NOMO-1 treated with DMSO at 0.1 percent for 48 hours (cell line): ENCODE measurements around the gene PAK3.

Experiments used
- DNase-seq: peaks from one replicate; lab custom pipeline; 2025; ENCODE audit not compliant: unreplicated experiment; lab: John Stamatoyannopoulos, UW

Gene PAK3

DNA sequence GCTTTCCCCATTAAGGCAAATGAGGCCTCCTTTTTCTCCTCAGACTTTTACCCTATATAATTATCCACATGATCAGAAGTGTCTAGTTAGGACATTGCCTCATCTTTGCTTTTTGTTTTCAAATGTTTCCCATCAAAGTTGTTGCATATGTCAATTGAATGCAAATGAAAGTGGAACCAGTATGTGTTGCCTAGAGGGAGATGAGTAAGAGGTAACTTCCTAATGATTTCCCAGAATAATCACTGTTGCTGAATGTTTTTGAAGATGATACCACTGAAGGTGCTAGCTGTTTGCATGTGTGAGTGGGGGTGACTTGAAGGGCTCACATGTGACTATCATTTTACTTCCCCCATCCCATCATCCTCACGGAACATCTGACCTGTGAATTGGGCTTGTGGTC, 33.9 kb downstream of the PAK3 start:
- DNase-seq: no peak

DNA sequence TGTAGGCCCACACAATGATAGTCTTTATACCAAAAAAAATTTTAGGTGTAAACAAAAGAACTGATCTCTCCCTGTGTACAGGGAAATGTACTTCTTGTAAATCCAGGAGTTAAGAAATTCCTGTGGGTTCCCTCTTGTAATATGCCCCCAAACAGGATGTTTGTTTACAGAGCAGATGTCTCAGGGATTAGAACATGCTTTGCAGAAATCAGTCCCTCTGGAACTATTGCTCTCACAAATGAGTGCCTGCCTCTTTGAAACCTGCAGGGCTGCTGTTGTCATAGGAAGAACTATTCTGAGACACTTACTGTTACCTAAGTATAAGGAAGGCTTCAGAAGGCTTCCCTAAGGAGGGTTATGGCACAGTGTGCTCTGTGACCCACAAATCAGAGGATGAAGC, 35.6 kb downstream of the PAK3 start:
- no peak for DNase-seq

DNA sequence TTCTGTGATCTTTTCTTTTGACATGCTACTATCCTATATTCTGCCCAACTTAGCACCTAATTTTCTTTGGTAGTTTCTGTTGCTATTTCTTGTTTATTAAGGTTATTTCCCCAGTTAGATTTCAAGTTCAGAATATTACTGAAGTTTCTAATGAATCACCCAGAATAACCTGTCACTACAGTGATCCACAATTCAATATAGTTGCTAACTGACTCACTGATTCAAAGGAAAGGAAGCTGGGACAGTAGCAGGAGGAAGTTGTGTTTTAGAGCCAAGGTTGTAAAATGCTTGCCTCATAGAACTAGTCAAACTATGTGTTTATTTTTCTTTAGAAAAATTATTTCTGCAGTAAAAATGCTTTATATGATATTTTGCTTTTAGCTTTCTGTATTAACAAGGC, 37.4 kb downstream of the PAK3 start:
- peak; percentile 6 for DNase-seq

DNA sequence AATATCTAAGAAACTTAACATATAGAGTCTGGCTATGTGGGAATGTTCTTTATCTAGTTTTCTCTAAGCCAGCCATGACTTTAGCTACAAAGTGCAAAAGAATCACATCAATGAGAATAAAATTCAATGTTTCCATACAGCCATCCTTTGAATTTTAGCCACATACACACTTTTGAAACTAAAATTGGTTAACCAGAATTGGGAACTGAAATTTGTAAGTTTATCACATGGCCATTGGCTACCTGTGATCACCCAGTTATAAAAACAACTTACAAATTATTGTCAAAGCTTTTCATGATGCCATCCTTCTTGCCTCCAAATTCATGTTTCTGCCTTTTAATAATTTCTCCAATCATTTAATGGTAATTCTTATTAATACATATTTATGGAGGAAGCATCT, 49.9 kb downstream of the PAK3 start:
- no peak for DNase-seq

GRCh38 chrX:111151764-111152163, 55.8 kb downstream of the PAK3 start:
- no peak for DNase-seq

- DNase-seq: no peak
These were observed 63.2 kb downstream of the PAK3 start for GRCh38 chrX:111159232-111159631.

GRCh38 chrX:111164728-111165127, 68.7 kb downstream of the PAK3 start:
- DNase-seq: peak; percentile 7

- no peak for DNase-seq
These were observed 69.9 kb downstream of the PAK3 start for GRCh38 chrX:111165902-111166301.

DNA sequence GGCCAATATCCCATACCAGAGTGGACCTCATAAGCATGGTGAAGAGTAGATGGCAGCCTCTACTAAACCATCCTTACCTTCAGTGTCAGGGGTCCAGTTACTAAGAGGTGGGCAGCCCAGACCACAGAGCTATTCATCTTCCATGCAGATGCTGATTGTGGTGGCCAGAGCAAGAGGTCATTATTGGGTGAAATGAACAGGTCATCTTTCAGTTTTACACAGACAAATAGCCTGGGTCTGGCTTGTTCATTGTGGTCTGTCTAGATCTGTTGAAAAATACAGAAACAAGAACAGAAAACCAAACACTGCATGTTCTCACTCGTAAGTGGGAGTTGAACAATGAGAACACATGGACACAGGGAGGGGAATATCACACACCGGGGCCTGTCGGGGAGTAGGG, 71.3 kb downstream of the PAK3 start:
- DNase-seq: no peak

DNA sequence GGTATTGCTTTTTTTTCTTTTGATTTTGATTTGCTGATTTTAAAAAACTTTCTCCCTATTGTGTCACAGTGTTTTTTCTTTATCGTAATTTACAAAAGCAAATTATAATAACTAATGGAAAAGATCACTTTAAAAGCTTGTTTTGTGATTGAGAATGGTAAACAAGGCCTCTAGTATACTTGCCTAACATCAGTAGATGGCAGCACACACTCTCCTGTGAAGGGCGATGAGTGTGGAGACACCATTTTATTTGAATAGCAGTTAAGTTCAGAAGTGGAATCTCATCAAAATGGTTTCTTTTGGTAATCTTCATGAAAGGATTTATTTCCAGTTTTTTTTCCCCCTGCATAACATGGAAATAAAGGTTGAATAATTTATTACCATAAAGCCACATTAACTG, 72.3 kb downstream of the PAK3 start:
- DNase-seq: peak; percentile 21

GRCh38 chrX:111169141-111169540, 73.2 kb downstream of the PAK3 start:
- no peak for DNase-seq

GRCh38 chrX:111170017-111170416, 74.0 kb downstream of the PAK3 start:
- DNase-seq: peak; percentile 1

DNA sequence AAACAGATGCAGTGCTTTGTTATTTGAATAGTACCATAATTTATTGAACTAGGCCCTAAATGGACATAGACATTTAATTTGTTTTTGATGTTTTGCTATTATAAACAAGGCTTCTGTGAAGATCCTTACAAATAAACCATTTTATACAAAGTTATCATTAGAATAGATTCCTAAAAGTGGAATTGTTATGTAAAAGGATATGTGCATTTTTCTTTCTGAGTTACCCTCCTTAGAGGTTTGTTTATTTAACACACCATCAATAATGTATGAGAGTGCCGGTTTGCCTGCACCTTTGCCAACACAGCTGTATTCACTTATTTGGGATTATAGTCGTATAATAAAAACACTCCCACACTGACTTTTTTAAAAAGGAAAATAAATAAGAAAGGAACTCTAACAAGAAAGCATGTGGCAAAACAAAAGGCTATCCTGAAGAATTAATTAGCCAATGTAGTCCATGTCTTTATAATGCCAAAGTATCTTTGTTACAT, 84.8 kb downstream of the PAK3 start:
- no peak for DNase-seq

- DNase-seq: no peak
These were observed 86.0 kb downstream of the PAK3 start for GRCh38 chrX:111181951-111182350.

GRCh38 chrX:111182997-111183396, 87.0 kb downstream of the PAK3 start:
- no peak for DNase-seq

GRCh38 chrX:111191598-111191997, 95.6 kb downstream of the PAK3 start:
- no peak for DNase-seq

GRCh38 chrX:111199505-111199904, 103.5 kb downstream of the PAK3 start:
- no peak for DNase-seq

- DNase-seq: no peak
These were observed 104.3 kb downstream of the PAK3 start for GRCh38 chrX:111200327-111200726.

DNA sequence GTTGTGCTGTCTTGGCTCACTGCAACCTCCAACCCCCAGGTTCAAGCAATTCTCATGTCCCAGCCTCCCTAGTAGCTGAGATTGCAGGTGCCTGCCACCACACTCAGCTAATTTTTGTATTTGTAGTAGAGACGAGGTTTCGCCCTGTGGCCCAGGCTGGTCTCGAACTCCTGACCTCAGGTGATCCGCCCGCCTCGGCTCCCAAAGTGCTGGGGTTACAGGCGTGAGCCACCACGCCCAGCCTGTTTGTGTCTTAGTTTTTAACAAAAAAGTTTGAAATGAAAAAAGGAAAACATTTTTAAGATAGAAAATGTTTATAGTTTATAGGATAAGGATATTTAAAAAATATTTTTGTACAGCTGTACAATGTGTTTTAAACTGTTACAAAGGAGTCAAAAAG, 111.9 kb downstream of the PAK3 start:
- DNase-seq: no peak

DNA sequence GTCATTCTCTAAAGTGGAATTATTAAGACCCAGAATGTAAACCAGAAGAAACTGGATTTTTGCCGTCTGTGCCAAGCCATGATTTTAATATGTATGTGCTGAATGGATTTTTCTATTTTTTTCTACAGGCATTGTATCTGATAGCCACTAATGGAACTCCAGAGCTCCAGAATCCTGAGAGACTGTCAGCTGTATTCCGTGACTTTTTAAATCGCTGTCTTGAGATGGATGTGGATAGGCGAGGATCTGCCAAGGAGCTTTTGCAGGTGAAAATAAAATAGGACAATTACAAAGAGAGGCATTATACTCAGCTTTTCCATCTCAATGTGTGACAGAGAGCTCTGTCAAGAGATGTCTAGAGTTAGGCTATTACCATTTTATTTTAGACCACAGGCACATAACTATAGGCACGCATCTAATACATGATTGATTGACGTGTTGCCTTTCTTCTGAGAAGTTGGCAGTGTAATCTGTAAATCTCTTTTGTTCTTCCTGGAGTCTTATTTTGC, 120.4 kb downstream of the PAK3 start:
- no peak for DNase-seq

- DNase-seq: peak; percentile 2
These were observed 148.3 kb downstream of the PAK3 start for GRCh38 chrX:111244235-111244750.

DNA sequence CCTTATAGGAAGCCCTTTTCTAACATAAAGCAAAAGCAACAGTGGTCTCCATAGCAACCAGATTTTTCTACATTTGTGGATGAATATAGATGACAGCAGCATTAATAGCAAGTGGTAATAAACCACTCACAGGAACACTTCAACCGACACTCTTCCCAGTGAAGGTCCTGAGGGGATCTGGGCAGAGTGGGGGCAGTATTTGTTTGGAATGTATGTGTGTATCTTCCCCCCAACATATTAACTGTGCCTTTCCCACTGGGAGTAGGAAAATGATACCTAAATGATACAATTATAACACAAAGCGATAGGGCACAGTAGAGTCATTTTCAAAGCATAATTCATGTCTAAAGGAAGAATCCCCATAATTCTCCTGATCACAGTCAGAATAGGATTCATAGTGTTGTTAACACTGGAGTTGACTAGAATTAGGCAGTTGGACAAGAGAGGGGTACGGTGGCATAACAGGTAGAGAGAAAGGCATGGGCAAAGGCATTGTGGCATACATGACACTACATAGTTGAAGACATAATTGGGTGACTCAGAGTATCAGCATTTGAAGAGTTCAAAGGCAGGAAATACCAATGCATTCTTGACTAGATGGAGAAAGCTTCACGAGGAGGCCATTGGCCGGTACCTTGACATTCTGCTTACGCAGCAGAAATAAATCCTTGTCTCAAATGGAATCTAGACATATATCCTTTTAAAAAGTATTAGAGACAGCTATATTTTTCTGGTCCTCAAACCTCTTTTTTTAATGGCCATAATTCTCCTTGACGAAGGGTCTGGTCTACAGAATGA, 159.1 kb downstream of the PAK3 start:
- no peak for DNase-seq

DNA sequence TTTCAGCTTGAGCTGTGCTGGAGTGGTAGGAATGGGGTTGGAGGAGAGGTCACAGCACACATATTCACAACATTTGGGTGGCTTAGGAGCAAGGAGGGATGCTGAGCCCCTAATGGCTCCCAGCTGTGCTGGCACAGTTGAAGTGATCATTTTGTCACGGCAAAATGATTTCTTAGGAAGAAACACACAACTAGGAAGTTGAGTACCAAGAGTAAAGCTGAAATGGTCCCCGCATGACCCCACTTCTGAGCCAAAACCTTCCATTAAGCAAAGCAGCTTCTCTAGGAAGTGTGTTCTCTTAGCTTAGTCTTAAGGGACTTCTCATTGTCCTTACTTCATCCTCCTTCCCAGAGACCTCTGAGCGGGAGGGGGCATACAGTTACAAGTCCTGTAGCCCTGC, 161.7 kb downstream of the PAK3 start:
- DNase-seq: no peak
